ENCODE measurements around the gene TMEM198. TPM values are rescaled to one million over a fixed set of nuclear protein-coding genes. Genes with fewer than 3 reads are reported as not detected.

Gene TMEM198
- total and polyA plus RNA-seq, 9 of the 15 experiments (the other 6 are each of a cell fraction or from before 2014, with no cell fraction given), result 0.03 to 3.8 (median 1.0) TPM

DNA sequence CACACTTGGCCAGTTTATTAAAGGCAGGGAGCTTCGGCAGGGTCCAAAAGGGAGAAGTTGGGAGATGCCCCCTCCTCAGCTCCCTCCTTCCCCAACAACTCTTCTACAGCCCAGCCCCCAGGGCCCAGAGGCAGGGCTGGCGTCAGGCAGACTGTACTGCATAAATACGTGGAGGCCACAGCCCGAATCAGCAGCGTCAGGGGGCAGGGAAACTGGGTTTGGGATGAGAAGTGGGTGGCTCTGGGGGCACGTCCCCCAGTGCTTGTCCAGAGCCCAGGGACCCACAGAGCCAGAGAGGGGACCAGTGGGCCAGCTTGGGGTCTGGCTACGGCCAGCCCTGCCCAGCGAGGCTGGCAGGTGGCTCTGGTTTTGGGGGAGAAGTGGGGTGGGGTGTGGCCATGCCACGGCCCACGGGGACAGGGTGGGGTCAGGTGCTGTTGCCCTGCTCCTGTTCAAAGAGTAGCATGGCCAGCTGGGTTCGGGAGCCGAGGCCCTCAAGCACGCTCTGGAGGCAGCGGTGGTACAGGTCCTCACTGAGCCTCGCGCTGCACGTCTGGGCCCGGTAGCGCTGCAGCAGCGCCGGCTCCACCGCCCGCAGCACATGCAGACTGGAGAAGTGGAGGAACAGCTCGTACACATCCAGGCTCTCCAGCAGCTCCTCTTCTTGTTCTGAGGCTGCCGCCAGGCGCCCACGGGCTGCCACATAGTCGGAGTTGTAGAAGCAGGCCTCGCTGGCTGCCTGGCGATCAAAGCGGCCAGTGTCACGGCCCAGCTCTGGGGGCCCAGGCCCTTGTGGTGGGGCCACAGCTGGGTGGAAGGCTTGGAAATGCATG, 4.7 kb upstream of the TMEM198 start:
- no TSS peak for BruUV-seq (replicated peaks)
- Histone ChIP-seq H3K9me3 (replicated peaks; ENCODE audit: control insufficient read depth, insufficient read depth, low read depth, low read length) (no peaks in the 10 kb centered on the region), H3K27me3 (ENCODE audit: control insufficient read depth in 2 of 2, insufficient read depth in 2 of 2, low read length in 2 of 2) (no peaks in the 10 kb centered on the region), H3K9ac (ENCODE audit: insufficient read depth in 1 of 2, low read depth in 2 of 2, low read length in 2 of 2) (no peak overlapping the region; a peak in 1 of 4 replicates), H4K20me1 (replicated peaks; ENCODE audit: control insufficient read depth, insufficient read depth, low read length) (peaks cover 18% of the 10 kb centered on the region; the same call in 1 of the 2 replicates), H3K4me3 (no peak overlapping the region), H3K27ac (ENCODE audit: extremely low read depth, low read depth, low read length) (no peak overlapping the region), H3K36me3 (ENCODE audit: control insufficient read depth, insufficient read depth, low read length) (peaks cover 41% of the 10 kb centered on the region; the same call in 2 of the 3 replicates), H3K4me2 (ENCODE audit: insufficient read depth, low read length) (no peak overlapping the region), H3K4me1 (replicated peaks in 1 of 2; ENCODE audit: control insufficient read depth in 2 of 2, insufficient read depth in 2 of 2, low read length in 2 of 2) (peaks cover 0 to 67% of the 10 kb centered on the region in 2 experiments; a peak in 3 of 5 replicates), H2AFZ (ENCODE audit: low read depth, low read length) (no peak overlapping the region), H3K9me1 (ENCODE audit: control insufficient read depth, insufficient read depth, low read length) (no peaks in the 10 kb centered on the region), H3K79me2 (ENCODE audit: control insufficient read depth, insufficient read depth, low read length) (peaks cover 17% of the 10 kb centered on the region)
- CTCF ChIA-PET (ENCODE audit: low intra/inter-chr PET ratio), result interaction anchor here (0.8 kb wide), 1 partner anchor 56 kb away, joined by 3 read pairs; no protein-coding TSS in a partner anchor
- POLR2A ChIA-PET, result interaction anchor here (0.6 to 0.8 kb wide), 3 partner anchors 12 to 122 kb away, joined by 3 to 4 read pairs (median 3); no protein-coding TSS in a partner anchor
- TF ChIP-seq NUFIP1 (IDR thresholded peaks at IDR 0.05; ENCODE audit: partially characterized antibody), result no peak
- TF ChIP-seq, protein P1, sequence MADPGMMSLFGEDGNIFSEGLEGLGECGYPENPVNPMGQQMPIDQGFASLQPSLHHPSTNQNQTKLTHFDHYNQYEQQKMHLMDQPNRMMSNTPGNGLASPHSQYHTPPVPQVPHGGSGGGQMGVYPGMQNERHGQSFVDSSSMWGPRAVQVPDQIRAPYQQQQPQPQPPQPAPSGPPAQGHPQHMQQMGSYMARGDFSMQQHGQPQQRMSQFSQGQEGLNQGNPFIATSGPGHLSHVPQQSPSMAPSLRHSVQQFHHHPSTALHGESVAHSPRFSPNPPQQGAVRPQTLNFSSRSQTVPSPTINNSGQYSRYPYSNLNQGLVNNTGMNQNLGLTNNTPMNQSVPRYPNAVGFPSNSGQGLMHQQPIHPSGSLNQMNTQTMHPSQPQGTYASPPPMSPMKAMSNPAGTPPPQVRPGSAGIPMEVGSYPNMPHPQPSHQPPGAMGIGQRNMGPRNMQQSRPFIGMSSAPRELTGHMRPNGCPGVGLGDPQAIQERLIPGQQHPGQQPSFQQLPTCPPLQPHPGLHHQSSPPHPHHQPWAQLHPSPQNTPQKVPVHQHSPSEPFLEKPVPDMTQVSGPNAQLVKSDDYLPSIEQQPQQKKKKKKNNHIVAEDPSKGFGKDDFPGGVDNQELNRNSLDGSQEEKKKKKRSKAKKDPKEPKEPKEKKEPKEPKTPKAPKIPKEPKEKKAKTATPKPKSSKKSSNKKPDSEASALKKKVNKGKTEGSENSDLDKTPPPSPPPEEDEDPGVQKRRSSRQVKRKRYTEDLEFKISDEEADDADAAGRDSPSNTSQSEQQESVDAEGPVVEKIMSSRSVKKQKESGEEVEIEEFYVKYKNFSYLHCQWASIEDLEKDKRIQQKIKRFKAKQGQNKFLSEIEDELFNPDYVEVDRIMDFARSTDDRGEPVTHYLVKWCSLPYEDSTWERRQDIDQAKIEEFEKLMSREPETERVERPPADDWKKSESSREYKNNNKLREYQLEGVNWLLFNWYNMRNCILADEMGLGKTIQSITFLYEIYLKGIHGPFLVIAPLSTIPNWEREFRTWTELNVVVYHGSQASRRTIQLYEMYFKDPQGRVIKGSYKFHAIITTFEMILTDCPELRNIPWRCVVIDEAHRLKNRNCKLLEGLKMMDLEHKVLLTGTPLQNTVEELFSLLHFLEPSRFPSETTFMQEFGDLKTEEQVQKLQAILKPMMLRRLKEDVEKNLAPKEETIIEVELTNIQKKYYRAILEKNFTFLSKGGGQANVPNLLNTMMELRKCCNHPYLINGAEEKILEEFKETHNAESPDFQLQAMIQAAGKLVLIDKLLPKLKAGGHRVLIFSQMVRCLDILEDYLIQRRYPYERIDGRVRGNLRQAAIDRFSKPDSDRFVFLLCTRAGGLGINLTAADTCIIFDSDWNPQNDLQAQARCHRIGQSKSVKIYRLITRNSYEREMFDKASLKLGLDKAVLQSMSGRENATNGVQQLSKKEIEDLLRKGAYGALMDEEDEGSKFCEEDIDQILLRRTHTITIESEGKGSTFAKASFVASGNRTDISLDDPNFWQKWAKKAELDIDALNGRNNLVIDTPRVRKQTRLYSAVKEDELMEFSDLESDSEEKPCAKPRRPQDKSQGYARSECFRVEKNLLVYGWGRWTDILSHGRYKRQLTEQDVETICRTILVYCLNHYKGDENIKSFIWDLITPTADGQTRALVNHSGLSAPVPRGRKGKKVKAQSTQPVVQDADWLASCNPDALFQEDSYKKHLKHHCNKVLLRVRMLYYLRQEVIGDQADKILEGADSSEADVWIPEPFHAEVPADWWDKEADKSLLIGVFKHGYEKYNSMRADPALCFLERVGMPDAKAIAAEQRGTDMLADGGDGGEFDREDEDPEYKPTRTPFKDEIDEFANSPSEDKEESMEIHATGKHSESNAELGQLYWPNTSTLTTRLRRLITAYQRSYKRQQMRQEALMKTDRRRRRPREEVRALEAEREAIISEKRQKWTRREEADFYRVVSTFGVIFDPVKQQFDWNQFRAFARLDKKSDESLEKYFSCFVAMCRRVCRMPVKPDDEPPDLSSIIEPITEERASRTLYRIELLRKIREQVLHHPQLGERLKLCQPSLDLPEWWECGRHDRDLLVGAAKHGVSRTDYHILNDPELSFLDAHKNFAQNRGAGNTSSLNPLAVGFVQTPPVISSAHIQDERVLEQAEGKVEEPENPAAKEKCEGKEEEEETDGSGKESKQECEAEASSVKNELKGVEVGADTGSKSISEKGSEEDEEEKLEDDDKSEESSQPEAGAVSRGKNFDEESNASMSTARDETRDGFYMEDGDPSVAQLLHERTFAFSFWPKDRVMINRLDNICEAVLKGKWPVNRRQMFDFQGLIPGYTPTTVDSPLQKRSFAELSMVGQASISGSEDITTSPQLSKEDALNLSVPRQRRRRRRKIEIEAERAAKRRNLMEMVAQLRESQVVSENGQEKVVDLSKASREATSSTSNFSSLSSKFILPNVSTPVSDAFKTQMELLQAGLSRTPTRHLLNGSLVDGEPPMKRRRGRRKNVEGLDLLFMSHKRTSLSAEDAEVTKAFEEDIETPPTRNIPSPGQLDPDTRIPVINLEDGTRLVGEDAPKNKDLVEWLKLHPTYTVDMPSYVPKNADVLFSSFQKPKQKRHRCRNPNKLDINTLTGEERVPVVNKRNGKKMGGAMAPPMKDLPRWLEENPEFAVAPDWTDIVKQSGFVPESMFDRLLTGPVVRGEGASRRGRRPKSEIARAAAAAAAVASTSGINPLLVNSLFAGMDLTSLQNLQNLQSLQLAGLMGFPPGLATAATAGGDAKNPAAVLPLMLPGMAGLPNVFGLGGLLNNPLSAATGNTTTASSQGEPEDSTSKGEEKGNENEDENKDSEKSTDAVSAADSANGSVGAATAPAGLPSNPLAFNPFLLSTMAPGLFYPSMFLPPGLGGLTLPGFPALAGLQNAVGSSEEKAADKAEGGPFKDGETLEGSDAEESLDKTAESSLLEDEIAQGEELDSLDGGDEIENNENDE (IDR thresholded peaks at IDR 0.05; ENCODE audit: low read depth, low read length), result no peak
- TF ChIP-seq, protein P2, sequence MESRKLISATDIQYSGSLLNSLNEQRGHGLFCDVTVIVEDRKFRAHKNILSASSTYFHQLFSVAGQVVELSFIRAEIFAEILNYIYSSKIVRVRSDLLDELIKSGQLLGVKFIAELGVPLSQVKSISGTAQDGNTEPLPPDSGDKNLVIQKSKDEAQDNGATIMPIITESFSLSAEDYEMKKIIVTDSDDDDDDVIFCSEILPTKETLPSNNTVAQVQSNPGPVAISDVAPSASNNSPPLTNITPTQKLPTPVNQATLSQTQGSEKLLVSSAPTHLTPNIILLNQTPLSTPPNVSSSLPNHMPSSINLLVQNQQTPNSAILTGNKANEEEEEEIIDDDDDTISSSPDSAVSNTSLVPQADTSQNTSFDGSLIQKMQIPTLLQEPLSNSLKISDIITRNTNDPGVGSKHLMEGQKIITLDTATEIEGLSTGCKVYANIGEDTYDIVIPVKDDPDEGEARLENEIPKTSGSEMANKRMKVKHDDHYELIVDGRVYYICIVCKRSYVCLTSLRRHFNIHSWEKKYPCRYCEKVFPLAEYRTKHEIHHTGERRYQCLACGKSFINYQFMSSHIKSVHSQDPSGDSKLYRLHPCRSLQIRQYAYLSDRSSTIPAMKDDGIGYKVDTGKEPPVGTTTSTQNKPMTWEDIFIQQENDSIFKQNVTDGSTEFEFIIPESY (CRISPR knock-in tag; IDR thresholded peaks at IDR 0.05), result peak; percentile 61
- no peak for TF ChIP-seq HOXB6 (CRISPR knock-in tag; IDR thresholded peaks at IDR 0.05; ENCODE audit: borderline replicate concordance)
- TF ChIP-seq POLR2G (IDR thresholded peaks at IDR 0.05; ENCODE audit: low read depth, low read length), result peak; percentile 53
- no peak for ATAC-seq
- in situ Hi-C loops (cut with MboI), result no loop called here
- WGBS (ENCODE audit: insufficient coverage, low coverage, missing lambda C conversion rate), result 90% methylated on average over 11 of the region's 32 CpGs
- FAIRE-seq, result no peak
- intact Hi-C loops (cut with micrococcal nuclease), result no loop called here
- DNase-seq (ENCODE audit: extremely low read depth in 1 of 4, low spot score in 3 of 4), result no peak

Data from K562 (cell line).